ENCODE results near the gene CCDC61.

CCDC61 gene

DNA sequence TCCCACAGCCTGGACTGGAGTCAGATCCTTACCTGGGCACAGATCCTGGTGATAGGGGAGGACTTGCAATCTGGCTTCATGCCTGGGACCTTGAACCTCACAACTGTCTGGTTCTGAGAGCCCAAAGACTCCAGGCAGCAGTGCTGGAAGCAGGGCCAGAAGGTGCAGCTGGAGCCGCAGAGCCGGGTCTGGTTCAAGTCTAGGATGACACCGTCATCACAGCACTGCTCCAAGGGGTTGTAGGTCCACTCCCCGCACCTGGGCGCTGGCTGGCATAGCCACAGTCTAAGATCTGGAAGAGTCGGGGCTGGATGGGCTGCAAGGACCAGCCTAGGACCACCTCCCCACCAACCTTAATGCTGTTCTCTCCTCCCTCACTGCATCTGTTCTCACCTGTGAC, 44.9 kb downstream of the CCDC61 start:
- DNase-seq (ENCODE audit: low read depth, low spot score), result no peak

DNA sequence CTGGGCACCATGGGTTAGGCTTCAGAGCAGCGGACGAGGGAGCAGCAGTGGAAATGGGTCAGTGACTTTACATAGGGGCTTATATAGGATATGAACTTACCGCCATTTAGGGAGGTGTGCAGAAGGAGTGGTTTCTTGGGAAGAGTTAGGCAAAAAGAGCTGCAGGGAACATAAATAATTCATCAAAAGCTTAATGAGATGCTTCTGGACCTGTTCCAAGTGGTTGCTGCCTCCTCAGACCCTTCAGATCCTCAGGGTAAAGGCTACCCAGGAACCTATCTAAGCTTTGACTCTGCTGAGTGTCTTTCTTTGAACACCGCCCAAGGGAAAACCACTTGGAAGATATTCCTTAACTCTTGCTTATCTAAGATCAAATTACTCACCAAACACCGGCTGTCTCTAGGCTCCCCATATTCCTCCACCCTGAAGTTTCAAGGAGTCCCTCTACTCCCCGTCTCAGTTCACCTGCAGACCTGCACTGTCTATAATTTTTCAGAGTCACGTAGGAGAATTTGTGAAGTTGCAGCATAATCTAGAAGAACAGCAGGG, 45.8 kb downstream of the CCDC61 start, which contains the start of gene IGFL4:
IGFL4 (minus strand) TSS at position 51 of the 549 bp plus-strand sequence; CDS start at position 11, 40 bp downstream.
- peak; percentile 37 for DNase-seq (ENCODE audit: low read depth, low spot score)

DNA sequence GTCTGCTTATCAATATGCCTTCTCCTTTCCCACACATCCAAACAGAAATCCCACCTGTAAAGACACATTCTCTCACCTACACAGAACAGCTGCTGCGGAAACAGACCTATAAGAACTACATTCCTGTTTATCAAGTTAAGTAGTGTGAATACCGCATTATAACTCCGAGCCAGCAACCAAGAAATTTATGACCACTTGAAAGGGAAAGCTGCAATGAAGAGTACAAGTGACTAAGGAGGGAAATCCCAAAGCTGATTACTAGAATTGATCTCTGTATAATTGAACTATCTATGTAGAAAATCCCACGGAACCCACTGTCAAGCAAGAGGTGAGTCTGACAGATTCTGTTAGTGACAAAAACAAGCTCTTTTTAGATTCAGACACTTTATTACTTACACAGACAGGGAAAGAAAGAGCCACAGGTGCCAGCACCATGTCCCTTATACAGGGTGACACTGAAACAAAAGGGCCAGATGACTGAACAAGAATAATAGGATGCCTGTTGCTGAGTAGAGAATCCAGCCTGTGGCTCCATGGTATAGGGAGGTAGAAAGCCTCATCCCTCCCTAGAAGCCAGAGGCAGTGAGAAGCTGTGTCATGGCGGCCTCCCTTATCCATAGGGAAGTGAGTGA, 47.1 kb downstream of the CCDC61 start:
- no peak for DNase-seq (ENCODE audit: low read depth, low spot score)

DNA sequence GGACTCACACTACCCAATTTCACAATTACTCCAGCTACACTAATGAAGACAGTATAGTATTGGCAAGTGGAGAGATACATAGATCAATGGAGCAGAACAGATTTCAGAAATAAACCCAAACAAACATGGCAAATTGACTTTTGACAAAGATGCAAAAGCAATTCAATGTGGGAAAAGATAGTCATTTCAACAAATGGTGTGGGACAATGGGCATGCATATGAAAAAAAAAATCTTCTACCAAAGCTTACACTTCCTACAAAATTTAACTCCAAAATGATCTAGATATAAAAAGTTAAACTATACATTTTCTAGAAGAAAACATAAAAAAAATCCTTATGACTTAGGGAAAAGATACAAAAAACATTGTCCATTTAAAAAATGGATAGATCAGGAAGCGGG, 48.3 kb downstream of the CCDC61 start:
- DNase-seq (ENCODE audit: low read depth, low spot score), result no peak

DNA sequence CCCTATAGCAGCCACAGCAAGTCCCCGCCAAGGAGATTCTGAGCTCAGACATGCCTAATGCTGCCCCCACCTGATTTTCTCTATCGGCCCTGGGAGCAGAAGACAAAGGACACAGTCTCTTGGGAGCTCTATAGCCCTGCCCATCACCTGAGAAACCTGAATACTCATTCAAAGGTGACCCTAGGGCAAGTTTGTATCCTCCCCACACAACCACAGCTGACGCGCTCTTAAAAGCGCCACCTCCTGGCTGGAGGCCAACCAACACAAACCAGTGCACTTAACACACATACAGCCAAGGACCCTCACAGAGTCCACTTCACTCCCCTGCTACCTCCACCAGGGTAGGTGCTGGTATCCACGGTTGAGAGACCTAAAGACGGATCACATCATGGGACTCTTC, 54.3 kb downstream of the CCDC61 start:
- DNase-seq (ENCODE audit: low read depth, low spot score), result no peak

DNA sequence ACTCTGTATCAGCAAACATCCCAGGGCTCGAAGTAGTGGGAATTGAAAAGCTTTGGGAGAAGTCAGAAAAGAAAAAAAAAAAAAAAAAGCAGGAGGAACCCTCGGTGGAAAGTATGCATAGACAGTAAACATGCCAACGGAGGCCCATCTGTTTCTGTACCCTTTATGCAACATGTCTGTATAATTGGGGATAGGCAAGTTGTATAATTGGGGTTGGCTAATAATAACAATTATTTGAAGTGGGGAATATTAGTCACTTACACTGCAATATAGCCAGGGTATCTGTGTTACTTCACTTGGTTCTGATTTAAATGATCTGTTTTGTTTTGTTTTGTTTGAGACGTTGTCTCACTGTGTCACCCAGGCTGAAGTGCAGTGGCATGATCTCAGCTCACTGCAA, 57.6 kb downstream of the CCDC61 start:
- no peak for DNase-seq (ENCODE audit: low read depth, low spot score)

DNA sequence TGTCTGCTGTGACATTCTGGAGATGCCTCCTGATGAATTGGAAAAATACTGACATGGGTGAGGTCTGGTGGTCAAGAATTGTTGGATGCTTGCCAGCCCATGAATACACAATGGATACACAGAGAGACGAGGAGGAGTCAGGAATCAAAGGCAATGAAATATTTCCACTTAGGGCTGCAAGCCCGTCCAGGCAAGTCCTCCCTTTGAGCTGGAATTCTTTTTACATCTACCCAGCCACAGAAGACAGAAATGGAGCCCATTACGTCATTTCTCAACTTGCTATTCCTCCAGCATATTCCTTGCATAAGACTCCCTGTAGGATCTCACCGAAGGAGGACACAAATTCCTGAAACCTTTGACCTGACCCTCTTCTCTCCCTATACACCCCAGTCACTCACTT, 61.3 kb downstream of the CCDC61 start:
- DNase-seq (ENCODE audit: low read depth, low spot score), result peak; percentile 40

DNA sequence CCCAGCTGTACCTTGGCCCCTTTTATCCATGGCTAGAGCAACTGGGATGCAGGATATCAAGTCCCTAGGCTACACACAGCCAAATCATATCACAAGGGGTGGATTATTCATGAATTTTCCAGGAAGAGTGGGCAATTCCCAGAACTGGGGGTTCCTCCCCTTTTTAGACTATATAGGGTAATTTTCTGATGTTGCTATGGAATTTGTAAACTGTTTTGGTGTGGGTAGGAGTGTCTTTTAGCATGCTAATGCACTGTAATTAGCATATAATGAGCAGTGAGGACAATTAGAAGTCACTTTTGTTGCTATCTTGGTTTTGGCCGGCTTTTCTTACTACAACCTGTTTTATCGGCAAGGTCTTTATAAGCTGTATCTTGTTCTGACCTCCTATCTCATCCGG, 63.5 kb downstream of the CCDC61 start:
- no peak for DNase-seq (ENCODE audit: low read depth, low spot score)

DNA sequence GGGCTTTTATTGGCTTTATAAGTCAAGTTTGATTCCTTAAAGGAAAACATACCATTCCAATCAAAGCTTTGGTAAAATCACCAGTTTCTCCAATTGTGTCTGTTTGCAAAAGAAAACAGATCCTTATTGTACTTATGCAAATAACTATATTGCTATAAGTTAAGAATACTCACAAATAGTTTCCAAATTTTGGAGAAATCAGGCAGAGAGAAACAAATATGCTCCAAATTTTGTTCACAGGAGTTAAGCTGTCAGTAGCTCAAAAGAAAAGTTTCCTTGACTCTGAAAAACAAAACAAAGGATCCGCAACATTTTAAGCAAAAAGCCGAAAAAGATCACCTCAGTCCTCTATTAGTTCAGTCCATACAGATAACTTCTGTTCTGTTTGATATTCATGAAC, 64.7 kb downstream of the CCDC61 start:
- DNase-seq (ENCODE audit: low read depth, low spot score), result no peak

DNA sequence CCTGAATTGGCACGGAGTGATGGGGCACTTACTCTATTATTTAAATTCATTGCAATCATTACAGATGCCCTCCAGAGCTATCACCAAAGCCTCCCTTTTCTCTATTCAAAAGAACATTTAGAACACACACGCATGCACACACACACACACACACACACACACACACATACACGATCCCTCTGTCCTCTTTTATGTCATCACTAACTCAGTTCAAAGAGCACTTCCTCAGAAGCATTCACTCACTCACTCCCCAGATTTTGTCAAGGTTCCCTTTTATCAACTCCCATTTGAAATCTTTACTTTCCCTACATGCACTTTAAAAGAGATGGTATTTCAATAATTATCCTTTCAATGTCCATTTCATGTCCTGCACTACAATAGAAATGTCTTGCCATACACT, 67.9 kb downstream of the CCDC61 start:
- DNase-seq (ENCODE audit: low read depth, low spot score), result no peak

DNA sequence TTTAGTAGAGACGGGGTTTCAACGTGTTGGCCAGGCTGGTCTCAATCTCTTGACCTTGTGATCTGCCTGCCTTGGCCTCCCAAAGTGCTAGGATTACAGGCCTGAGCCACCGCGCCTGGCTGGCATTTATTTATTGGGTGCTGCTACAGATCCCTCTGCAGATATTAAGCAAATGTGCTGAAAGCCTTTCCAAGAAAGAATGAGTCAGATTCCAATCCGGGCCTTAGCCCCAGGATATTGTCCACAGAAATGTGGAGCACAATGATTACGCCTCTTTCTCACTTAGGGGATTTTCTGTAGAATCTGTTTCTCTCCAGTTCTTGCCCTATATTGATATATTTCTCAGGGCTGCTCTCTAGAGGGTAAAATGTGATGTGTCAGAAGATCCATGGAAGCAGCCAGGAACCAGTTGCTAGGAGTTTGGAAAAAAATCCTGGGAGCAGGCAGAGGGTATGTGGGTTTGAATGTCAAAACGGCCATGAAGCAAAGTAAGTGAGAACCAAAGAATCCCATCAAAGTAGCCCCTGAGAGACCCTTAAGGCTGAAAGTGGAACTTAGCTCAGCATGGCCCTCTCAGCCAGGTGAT, 70.3 kb downstream of the CCDC61 start:
- peak; percentile 73 for DNase-seq (ENCODE audit: low read depth, low spot score)

DNA sequence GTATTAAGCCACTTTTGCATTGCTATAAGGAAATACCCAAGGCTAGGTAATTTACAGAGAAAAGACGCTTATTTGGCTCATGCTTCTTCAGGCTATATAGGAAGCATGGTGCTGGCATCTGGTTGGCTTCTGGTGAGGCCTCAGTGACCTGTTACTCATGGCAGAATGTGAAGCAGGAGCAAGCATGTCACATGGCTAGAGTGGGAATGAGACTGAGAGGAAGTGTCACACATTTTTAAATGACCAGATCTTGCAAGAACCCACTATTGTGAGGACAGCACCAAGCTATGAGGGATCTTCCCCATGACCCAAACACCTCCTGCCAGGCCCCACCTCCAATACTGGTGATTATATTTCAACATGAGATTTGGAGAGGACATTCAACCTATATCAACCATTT, 71.2 kb downstream of the CCDC61 start:
- DNase-seq (ENCODE audit: low read depth, low spot score), result no peak

DNA sequence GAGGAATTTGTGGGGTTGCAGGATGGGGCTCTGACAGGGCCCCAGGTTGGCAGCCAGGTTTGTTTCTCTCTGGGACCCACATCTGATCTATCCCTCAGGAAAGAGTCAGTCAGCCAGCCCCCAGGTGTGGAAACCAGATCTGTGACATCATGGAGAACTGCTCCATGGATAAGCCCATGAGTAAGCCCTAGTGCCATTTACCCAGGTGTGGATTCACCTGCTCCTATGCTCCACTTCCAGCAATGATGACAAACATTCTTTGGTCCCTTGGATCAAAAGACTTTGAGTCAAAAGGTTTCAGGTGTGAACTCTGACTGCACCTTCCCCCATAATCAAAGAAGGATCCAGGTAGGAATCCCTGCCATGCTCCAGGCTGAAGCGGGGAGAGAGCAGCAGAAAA, 72.4 kb downstream of the CCDC61 start:
- DNase-seq (ENCODE audit: low read depth, low spot score), result no peak
